ENCODE data around the gene R3HDM2.

GRCh38 chr12:57242329-57242690 lies 188.5 kb downstream of the R3HDM2 start:
- no peak for TF ChIP-seq EZH2 (IDR thresholded peaks at IDR 0.05; ENCODE audit: borderline replicate concordance, insufficient read depth, low read depth, low read length, poor library complexity, severe bottlenecking)
- no peak for TF ChIP-seq CTCF (IDR thresholded peaks at IDR 0.05)

All from B cell (primary cell).